ENCODE measurements around the gene CHRNA7. TPM values are rescaled to one million over a fixed set of nuclear protein-coding genes. Genes with fewer than 3 reads are reported as not detected.

The CHRNA7 gene
- total and polyA plus RNA-seq, 9 of the 15 experiments (the other 6 are each of a cell fraction or from before 2014, with no cell fraction given) = 0.04 TPM; not detected in 8

DNA sequence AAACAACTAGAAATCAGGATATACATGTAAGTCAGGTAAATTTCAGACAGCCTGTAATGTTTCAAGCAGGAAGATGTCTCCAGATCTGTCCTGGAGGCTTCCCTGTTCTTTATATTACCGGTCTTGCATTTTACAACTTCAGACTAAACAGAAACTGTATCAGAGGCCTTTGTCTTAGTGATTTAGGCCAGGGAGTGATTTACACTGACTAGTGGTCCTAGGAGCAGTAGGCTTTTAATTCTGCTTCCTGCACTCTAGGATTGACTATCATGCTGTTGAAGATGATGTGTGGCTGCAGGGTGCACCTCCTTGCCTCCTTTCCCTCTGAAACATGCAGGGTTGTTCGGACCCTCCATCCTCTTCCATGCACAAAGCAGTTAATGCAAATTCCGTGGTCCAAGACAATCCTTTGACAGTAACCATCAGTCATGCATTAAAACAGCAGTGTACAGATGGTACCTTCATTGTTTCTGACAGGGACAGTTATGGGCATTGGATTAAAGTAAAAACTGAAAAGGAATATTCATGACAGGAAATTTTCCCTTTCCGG, 27.6 kb downstream of the CHRNA7 start:
- intact Hi-C loops (cut with micrococcal nuclease) = no loop called here
- Histone ChIP-seq H3K4me1 (replicated peaks in 1 of 2; ENCODE audit: control insufficient read depth in 2 of 2, insufficient read depth in 2 of 2, low read length in 2 of 2) (no peaks in the 10 kb centered on the region), H3K9me1 (ENCODE audit: control insufficient read depth, insufficient read depth, low read length) (no peaks in the 10 kb centered on the region), H2AFZ (ENCODE audit: low read depth, low read length) (no peak overlapping the region), H3K4me2 (ENCODE audit: insufficient read depth, low read length) (no peak overlapping the region), H3K9ac (ENCODE audit: insufficient read depth in 1 of 2, low read depth in 2 of 2, low read length in 2 of 2) (no peak overlapping the region), H3K27ac (ENCODE audit: extremely low read depth, low read depth, low read length) (no peak overlapping the region), H3K36me3 (ENCODE audit: control insufficient read depth, insufficient read depth, low read length) (no peaks in the 10 kb centered on the region), H3K27me3 (ENCODE audit: control insufficient read depth in 2 of 2, insufficient read depth in 2 of 2, low read length in 2 of 2) (no peaks in the 10 kb centered on the region; a peak in 1 of 5 replicates), H3K9me3 (replicated peaks; ENCODE audit: control insufficient read depth, insufficient read depth, low read depth, low read length) (no peaks in the 10 kb centered on the region), H4K20me1 (replicated peaks; ENCODE audit: control insufficient read depth, insufficient read depth, low read length) (no peaks in the 10 kb centered on the region), H3K4me3 (no peak overlapping the region), H3K79me2 (ENCODE audit: control insufficient read depth, insufficient read depth, low read length) (no peaks in the 10 kb centered on the region)
- ATAC-seq (no peak), DNase-seq (ENCODE audit: extremely low read depth in 1 of 4, low spot score in 3 of 4) (no peak), FAIRE-seq (no peak)
- ChIA-PET POLR2A (no interaction called here), CTCF (ENCODE audit: low intra/inter-chr PET ratio) (no interaction called here)
- no TSS peak for BruUV-seq (replicated peaks)
- in situ Hi-C loops (cut with MboI) = no loop called here
- TF ChIP-seq, protein P1, sequence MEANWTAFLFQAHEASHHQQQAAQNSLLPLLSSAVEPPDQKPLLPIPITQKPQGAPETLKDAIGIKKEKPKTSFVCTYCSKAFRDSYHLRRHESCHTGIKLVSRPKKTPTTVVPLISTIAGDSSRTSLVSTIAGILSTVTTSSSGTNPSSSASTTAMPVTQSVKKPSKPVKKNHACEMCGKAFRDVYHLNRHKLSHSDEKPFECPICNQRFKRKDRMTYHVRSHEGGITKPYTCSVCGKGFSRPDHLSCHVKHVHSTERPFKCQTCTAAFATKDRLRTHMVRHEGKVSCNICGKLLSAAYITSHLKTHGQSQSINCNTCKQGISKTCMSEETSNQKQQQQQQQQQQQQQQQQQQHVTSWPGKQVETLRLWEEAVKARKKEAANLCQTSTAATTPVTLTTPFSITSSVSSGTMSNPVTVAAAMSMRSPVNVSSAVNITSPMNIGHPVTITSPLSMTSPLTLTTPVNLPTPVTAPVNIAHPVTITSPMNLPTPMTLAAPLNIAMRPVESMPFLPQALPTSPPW (CRISPR knock-in tag; IDR thresholded peaks at IDR 0.05) = no peak
- TF ChIP-seq, protein P2, sequence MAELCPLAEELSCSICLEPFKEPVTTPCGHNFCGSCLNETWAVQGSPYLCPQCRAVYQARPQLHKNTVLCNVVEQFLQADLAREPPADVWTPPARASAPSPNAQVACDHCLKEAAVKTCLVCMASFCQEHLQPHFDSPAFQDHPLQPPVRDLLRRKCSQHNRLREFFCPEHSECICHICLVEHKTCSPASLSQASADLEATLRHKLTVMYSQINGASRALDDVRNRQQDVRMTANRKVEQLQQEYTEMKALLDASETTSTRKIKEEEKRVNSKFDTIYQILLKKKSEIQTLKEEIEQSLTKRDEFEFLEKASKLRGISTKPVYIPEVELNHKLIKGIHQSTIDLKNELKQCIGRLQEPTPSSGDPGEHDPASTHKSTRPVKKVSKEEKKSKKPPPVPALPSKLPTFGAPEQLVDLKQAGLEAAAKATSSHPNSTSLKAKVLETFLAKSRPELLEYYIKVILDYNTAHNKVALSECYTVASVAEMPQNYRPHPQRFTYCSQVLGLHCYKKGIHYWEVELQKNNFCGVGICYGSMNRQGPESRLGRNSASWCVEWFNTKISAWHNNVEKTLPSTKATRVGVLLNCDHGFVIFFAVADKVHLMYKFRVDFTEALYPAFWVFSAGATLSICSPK (IDR thresholded peaks at IDR 0.05; ENCODE audit: borderline replicate concordance) = no peak
- WGBS (ENCODE audit: insufficient coverage, low coverage, missing lambda C conversion rate) = 0% methylated on average over 4 of the region's 4 CpGs

Measured in K562 (cell line).